ENCODE results near the gene FAM219A. TPM values are rescaled to one million over a fixed set of nuclear protein-coding genes. Genes with fewer than 3 reads are reported as not detected.

The FAM219A gene
- total RNA-seq, 6 donors from 2014 or later = 10.0 to 33.0 (median 15.2) TPM

- H3K9me3 ChIP-seq = no peaks in the 10 kb centered on the region
- TF ChIP-seq POLR2A (IDR thresholded peaks at IDR 0.05) (no peak), EP300 (IDR thresholded peaks at IDR 0.05) (no peak), CTCF (IDR thresholded peaks at IDR 0.05) (no peak), POLR2AphosphoS5 (IDR thresholded peaks at IDR 0.05) (peak in 1 of 2 donors; percentile 81)
- peak; percentile 30 to 49 for ATAC-seq (ENCODE audit: low FRiP score in 2 of 2)
- WGBS, 2 donors = 6 to 14% methylated on average over 26 to 45 of the region's 48 CpGs
- peak overlapping the region; percentile 89 to 94 (median 92) for H3K4me3 ChIP-seq
- peak; percentile 66 to 87 for DNase-seq
- no peaks in the 10 kb centered on the region for H3K36me3 ChIP-seq
- peaks cover 17 to 41% (median 36%) of the 10 kb centered on the region in 4 donors for H3K4me1 ChIP-seq
- H3K27ac ChIP-seq = peak overlapping the region; percentile 56 to 90 (median 76)
- H3K27me3 ChIP-seq = no peaks in the 10 kb centered on the region
These were observed 931 bp downstream of the FAM219A start for GRCh38 chr9:34457266-34458012.

- H3K27me3 ChIP-seq = no peaks in the 10 kb centered on the region
- H3K36me3 ChIP-seq = no peaks in the 10 kb centered on the region
- H3K27ac ChIP-seq = peak overlapping the region; percentile 56 to 90 (median 76)
- peak overlapping the region in 3 of 4 donors; percentile 90 to 94 (median 94) for H3K4me3 ChIP-seq
- TF ChIP-seq POLR2AphosphoS5 (IDR thresholded peaks at IDR 0.05) = no peak
- no peak for TF ChIP-seq POLR2A (IDR thresholded peaks at IDR 0.05)
- no peak for TF ChIP-seq CTCF (IDR thresholded peaks at IDR 0.05)
- no peak for TF ChIP-seq EP300 (IDR thresholded peaks at IDR 0.05)
- whole genome bisulfite sequencing, 2 donors = 58 to 80% methylated on average over 4 of the region's 4 CpGs
- ATAC-seq (ENCODE audit: low FRiP score in 2 of 2) = no peak
- no peaks in the 10 kb centered on the region for H3K9me3 ChIP-seq
- H3K4me1 ChIP-seq = peaks cover 17 to 46% (median 37%) of the 10 kb centered on the region in 4 donors
- no peak for DNase-seq
These were observed 1.6 kb downstream of the FAM219A start for GRCh38 chr9:34456746-34457145.

GRCh38 chr9:34456151-34456550 is 2.2 kb downstream of the FAM219A start:
- H3K4me3 ChIP-seq = no peak overlapping the region
- WGBS, 2 donors = 67 to 71% methylated on average over 1 of the region's 1 CpG

GRCh38 chr9:34454571-34455065 is 3.8 kb downstream of the FAM219A start:
- Histone ChIP-seq H3K27ac (no peak overlapping the region), H3K4me1 (peaks cover 24 to 60% (median 52%) of the 10 kb centered on the region in 4 donors), H3K27me3 (no peaks in the 10 kb centered on the region), H3K9me3 (no peaks in the 10 kb centered on the region), H3K36me3 (no peaks in the 10 kb centered on the region), H3K4me3 (no peak overlapping the region)
- no peak for ATAC-seq (ENCODE audit: low FRiP score in 2 of 2)
- no peak for DNase-seq
- WGBS, 2 donors = 76 to 82% methylated on average over 3 of the region's 3 CpGs
- TF ChIP-seq POLR2AphosphoS5 (IDR thresholded peaks at IDR 0.05) = no peak
- TF ChIP-seq CTCF (IDR thresholded peaks at IDR 0.05) = no peak
- no peak for TF ChIP-seq EP300 (IDR thresholded peaks at IDR 0.05)
- TF ChIP-seq POLR2A (IDR thresholded peaks at IDR 0.05) = no peak

More at GRCh38 chr9:34456151-34456550, 2.2 kb downstream of the FAM219A start:
- Histone ChIP-seq H3K9me3 (no peaks in the 10 kb centered on the region), H3K27me3 (no peaks in the 10 kb centered on the region), H3K27ac (peak overlapping the region in 1 of 4 donors; percentile 56), H3K36me3 (no peaks in the 10 kb centered on the region), H3K4me1 (peaks cover 19 to 52% (median 43%) of the 10 kb centered on the region in 4 donors)
- TF ChIP-seq POLR2AphosphoS5 (IDR thresholded peaks at IDR 0.05) (no peak), EP300 (IDR thresholded peaks at IDR 0.05) (no peak), CTCF (IDR thresholded peaks at IDR 0.05) (no peak), POLR2A (IDR thresholded peaks at IDR 0.05) (no peak)
- no peak for DNase-seq
- ATAC-seq (ENCODE audit: low FRiP score in 2 of 2) = no peak

All from upper lobe of left lung (tissue), 6 donors.